Suprapubic skin (tissue), 4 donors: Measurements from ENCODE around the gene LRCH1.

ENCODE experiments used
- CTCF ChIP-seq, 2 donors: fragments of 200-600 bp in 1 of 2; fragments of 450-650 bp in 1 of 2; sonication (generic) in 1 of 2; IDR thresholded peaks; one replicate each; pipeline ENCODE4 v1.5.1; 2016 to 2019; ENCODE audit warnings: antibody characterized with exemption in 2 of 2, mild to moderate bottlenecking in 1 of 2, moderate library complexity in 1 of 2
- EP300 ChIP-seq: sonication (generic); formaldehyde crosslinking; IDR thresholded peaks from one replicate; pipeline ENCODE4 v1.6.1; 2017; ENCODE audit warnings: antibody characterized with exemption
- POLR2A ChIP-seq, 2 donors: fragments of 450-650 bp; IDR thresholded peaks; one replicate each; pipeline ENCODE4 v1.6.1; 2017; ENCODE audit warnings: antibody characterized with exemption in 2 of 2, mild to moderate bottlenecking in 2 of 2, moderate library complexity in 2 of 2
- POLR2AphosphoS5 ChIP-seq, 3 donors: sonication (generic); formaldehyde crosslinking; IDR thresholded peaks; one replicate each; pipeline ENCODE4 v1.6.1; 2017; ENCODE audit warnings: antibody characterized with exemption in 3 of 3

GRCh38 chr13:46617229-46617721, 64.3 kb downstream of the LRCH1 start:
- TF ChIP-seq CTCF (IDR thresholded peaks at IDR 0.05): no peak
- TF ChIP-seq POLR2A (IDR thresholded peaks at IDR 0.05): no peak
- TF ChIP-seq EP300: no peak
- TF ChIP-seq POLR2AphosphoS5 (IDR thresholded peaks at IDR 0.05): no peak
